ENCODE measurements around the gene F8A3.

DNA sequence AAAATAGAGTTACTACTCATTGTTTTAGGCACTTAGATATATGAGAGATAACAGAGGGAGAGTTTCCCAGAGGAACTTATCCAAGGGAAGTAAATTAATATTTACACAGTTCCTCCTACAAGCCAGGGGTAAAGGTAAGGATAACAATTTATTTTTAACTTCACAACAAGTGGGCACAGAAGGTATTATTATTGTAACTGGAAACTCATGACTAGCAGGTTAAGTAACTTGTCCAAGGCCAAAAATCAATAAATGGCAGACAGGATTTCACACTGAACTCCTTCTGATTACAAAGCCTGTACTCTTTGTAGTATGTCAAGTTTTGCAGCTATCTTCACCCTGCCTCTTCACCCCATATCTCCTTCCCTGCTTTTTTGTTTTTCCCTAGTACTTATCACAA is 46.9 kb upstream of the F8A3 start:
- TF ChIP-seq CTCF (IDR thresholded peaks at IDR 0.05) (no peak), POLR2A (IDR thresholded peaks at IDR 0.05) (no peak)

All from tibial nerve (tissue), 3 donors.